Measurements from ENCODE around the gene IGF2BP2.

Gene IGF2BP2

GRCh38 chr3:185822221-185823000 is 2.4 kb downstream of the IGF2BP2 start:
- TF ChIP-seq, protein P1, sequence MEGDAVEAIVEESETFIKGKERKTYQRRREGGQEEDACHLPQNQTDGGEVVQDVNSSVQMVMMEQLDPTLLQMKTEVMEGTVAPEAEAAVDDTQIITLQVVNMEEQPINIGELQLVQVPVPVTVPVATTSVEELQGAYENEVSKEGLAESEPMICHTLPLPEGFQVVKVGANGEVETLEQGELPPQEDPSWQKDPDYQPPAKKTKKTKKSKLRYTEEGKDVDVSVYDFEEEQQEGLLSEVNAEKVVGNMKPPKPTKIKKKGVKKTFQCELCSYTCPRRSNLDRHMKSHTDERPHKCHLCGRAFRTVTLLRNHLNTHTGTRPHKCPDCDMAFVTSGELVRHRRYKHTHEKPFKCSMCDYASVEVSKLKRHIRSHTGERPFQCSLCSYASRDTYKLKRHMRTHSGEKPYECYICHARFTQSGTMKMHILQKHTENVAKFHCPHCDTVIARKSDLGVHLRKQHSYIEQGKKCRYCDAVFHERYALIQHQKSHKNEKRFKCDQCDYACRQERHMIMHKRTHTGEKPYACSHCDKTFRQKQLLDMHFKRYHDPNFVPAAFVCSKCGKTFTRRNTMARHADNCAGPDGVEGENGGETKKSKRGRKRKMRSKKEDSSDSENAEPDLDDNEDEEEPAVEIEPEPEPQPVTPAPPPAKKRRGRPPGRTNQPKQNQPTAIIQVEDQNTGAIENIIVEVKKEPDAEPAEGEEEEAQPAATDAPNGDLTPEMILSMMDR (IDR thresholded peaks at IDR 0.05; ENCODE audit: control insufficient read depth, insufficient read depth, low read depth, low read length, missing control alignments): no peak
- H3K4me3 ChIP-seq (ENCODE audit: control insufficient read depth, low read depth, low read length): peak overlapping the region; percentile 78
- DNase-seq (ENCODE audit: low read depth): no peak

- H3K4me3 ChIP-seq (ENCODE audit: control insufficient read depth, low read depth, low read length): peak overlapping the region; percentile 15
- peak; percentile 67 for DNase-seq (ENCODE audit: low read depth)
- TF ChIP-seq, protein P1 (IDR thresholded peaks at IDR 0.05; ENCODE audit: control insufficient read depth, insufficient read depth, low read depth, low read length, missing control alignments): no peak
Observed at GRCh38 chr3:185820973-185821758, 3.7 kb downstream of the IGF2BP2 start.

- H3K4me3 ChIP-seq (ENCODE audit: control insufficient read depth, low read depth, low read length): no peak overlapping the region
- TF ChIP-seq, protein P1 (IDR thresholded peaks at IDR 0.05; ENCODE audit: control insufficient read depth, insufficient read depth, low read depth, low read length, missing control alignments): no peak
- no peak for DNase-seq (ENCODE audit: low read depth)
Observed at GRCh38 chr3:185818267-185818875, 6.5 kb downstream of the IGF2BP2 start.

GRCh38 chr3:185815391-185816282 is 9.2 kb downstream of the IGF2BP2 start:
- DNase-seq (ENCODE audit: low read depth): no peak
- TF ChIP-seq, protein P1 (IDR thresholded peaks at IDR 0.05; ENCODE audit: control insufficient read depth, insufficient read depth, low read depth, low read length, missing control alignments): no peak
- no peak overlapping the region for H3K4me3 ChIP-seq (ENCODE audit: control insufficient read depth, low read depth, low read length)

- DNase-seq (ENCODE audit: low read depth): no peak
- H3K4me3 ChIP-seq (ENCODE audit: control insufficient read depth, low read depth, low read length): no peak overlapping the region
- TF ChIP-seq, protein P1 (IDR thresholded peaks at IDR 0.05; ENCODE audit: control insufficient read depth, insufficient read depth, low read depth, low read length, missing control alignments): no peak
Observed at GRCh38 chr3:185813691-185814215, 11.1 kb downstream of the IGF2BP2 start.

Measured in AG09309 (cell line).